ENCODE data around the gene HAO1.

HAO1 gene

GRCh38 chr20:7891705-7892104 is 48.6 kb downstream of the HAO1 start:
- DNase-seq, result no peak
- H3K4me3 ChIP-seq (ENCODE audit: low read depth, low read length), result no peak overlapping the region
- TF ChIP-seq, protein P1, sequence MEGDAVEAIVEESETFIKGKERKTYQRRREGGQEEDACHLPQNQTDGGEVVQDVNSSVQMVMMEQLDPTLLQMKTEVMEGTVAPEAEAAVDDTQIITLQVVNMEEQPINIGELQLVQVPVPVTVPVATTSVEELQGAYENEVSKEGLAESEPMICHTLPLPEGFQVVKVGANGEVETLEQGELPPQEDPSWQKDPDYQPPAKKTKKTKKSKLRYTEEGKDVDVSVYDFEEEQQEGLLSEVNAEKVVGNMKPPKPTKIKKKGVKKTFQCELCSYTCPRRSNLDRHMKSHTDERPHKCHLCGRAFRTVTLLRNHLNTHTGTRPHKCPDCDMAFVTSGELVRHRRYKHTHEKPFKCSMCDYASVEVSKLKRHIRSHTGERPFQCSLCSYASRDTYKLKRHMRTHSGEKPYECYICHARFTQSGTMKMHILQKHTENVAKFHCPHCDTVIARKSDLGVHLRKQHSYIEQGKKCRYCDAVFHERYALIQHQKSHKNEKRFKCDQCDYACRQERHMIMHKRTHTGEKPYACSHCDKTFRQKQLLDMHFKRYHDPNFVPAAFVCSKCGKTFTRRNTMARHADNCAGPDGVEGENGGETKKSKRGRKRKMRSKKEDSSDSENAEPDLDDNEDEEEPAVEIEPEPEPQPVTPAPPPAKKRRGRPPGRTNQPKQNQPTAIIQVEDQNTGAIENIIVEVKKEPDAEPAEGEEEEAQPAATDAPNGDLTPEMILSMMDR (IDR thresholded peaks at IDR 0.05; ENCODE audit: low read depth, low read length), result no peak
- no peak overlapping the region for H3K27ac ChIP-seq
- peaks cover 11% of the 10 kb centered on the region for H3K27me3 ChIP-seq (ENCODE audit: insufficient read depth, low read depth, severe bottlenecking)
- H3K9me3 ChIP-seq (ENCODE audit: severe bottlenecking), result no peaks in the 10 kb centered on the region
- H3K36me3 ChIP-seq, result no peaks in the 10 kb centered on the region

DNA sequence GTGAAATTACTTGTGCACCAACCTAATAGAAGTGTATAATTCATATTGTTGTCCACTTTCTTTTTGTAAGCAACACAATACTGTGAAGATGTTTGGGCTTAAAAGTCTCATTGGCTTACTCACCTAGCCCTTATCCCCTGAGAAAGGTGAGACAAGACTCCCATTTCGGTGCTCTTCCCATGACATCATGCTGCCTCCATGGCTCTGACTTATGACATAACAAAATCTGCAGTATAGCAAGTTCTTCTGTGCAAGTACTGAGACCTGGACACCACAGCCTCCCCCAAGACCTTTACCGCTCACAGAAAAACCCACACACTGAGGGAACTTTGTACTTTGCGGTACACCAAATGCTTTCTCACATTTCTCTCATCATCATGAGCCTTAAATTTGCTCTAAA is 50.5 kb downstream of the HAO1 start:
- H3K9me3 ChIP-seq (ENCODE audit: severe bottlenecking), result no peaks in the 10 kb centered on the region
- no peak overlapping the region for H3K4me3 ChIP-seq (ENCODE audit: low read depth, low read length)
- peaks cover 14% of the 10 kb centered on the region for H3K27me3 ChIP-seq (ENCODE audit: insufficient read depth, low read depth, severe bottlenecking)
- H3K36me3 ChIP-seq, result no peaks in the 10 kb centered on the region
- TF ChIP-seq, protein P1 (IDR thresholded peaks at IDR 0.05; ENCODE audit: low read depth, low read length), result no peak
- no peak for DNase-seq
- H3K27ac ChIP-seq, result no peak overlapping the region

DNA sequence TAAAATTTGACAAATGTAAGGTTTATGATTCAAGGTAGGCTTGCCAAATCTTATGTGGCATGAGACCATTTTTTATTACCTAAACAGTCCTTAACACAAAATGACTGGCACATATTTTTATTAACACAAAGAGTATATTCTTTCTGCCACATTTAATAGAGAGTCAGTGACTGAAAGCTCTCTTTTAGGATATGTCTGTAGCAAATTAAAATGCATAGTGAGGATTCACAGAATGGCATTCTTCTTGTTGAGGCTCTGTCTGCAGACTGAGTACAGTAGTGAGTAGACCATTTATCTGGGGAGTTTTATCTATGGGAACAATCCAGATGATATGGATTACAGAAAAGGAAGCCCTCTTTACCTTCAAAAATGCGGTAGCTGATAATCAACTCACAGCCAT is 56.5 kb downstream of the HAO1 start:
- Histone ChIP-seq H3K27ac (no peak overlapping the region), H3K4me3 (ENCODE audit: low read depth, low read length) (no peak overlapping the region), H3K9me3 (ENCODE audit: severe bottlenecking) (no peaks in the 10 kb centered on the region), H3K27me3 (ENCODE audit: insufficient read depth, low read depth, severe bottlenecking) (peaks cover 22% of the 10 kb centered on the region), H3K36me3 (no peaks in the 10 kb centered on the region)
- no peak for DNase-seq
- TF ChIP-seq, protein P1 (IDR thresholded peaks at IDR 0.05; ENCODE audit: low read depth, low read length), result no peak

DNA sequence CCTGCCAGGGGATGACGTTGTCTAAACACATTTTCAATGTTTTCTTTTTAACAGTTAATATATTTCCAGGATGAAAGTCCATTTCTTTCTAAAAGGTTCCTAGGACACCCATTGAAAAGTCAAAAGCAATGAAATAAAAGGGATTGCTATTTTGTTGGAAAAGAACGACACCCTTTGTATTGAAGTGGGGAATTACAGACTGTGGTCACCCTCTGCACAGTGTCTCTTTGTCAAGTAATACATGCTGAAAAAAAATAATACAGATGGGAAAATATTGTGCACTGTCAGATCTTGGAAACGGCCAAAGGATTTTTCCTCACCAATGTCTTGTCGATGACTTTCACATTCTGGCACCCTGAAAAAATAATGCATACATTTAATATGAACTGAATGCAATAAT is 56.9 kb downstream of the HAO1 start:
- H3K4me3 ChIP-seq (ENCODE audit: low read depth, low read length), result no peak overlapping the region
- H3K9me3 ChIP-seq (ENCODE audit: severe bottlenecking), result no peaks in the 10 kb centered on the region
- H3K27ac ChIP-seq, result no peak overlapping the region
- peaks cover 22% of the 10 kb centered on the region for H3K27me3 ChIP-seq (ENCODE audit: insufficient read depth, low read depth, severe bottlenecking)
- no peaks in the 10 kb centered on the region for H3K36me3 ChIP-seq
- no peak for DNase-seq
- TF ChIP-seq, protein P1 (IDR thresholded peaks at IDR 0.05; ENCODE audit: low read depth, low read length), result no peak

DNA sequence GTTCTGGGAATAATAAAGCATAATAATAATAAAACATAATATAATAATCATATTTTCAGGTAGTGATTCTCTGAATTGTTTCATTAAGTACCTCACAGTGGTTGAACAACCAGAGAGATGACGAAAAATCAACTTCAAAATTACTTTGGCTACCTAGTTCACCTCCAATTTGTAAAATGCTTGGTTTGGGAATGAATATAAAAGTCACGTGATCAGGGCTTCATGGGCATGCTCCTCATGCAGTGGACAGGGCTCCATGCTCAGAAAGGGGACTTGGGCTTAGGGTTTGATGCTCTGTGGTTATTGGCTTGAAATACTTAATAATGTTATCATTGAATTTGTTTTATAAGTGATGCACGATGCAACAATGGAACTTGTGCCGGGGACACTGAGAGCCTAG is 58.2 kb downstream of the HAO1 start:
- no peaks in the 10 kb centered on the region for H3K36me3 ChIP-seq
- no peaks in the 10 kb centered on the region for H3K9me3 ChIP-seq (ENCODE audit: severe bottlenecking)
- no peak overlapping the region for H3K27ac ChIP-seq
- no peak overlapping the region for H3K4me3 ChIP-seq (ENCODE audit: low read depth, low read length)
- no peak for DNase-seq
- TF ChIP-seq, protein P1 (IDR thresholded peaks at IDR 0.05; ENCODE audit: low read depth, low read length), result no peak
- peaks cover 22% of the 10 kb centered on the region for H3K27me3 ChIP-seq (ENCODE audit: insufficient read depth, low read depth, severe bottlenecking)

GRCh38 chr20:7881551-7881950 is 58.7 kb downstream of the HAO1 start:
- H3K36me3 ChIP-seq, result no peaks in the 10 kb centered on the region
- H3K4me3 ChIP-seq (ENCODE audit: low read depth, low read length), result no peak overlapping the region
- H3K9me3 ChIP-seq (ENCODE audit: severe bottlenecking), result no peaks in the 10 kb centered on the region
- TF ChIP-seq, protein P1 (IDR thresholded peaks at IDR 0.05; ENCODE audit: low read depth, low read length), result no peak
- peaks cover 22% of the 10 kb centered on the region for H3K27me3 ChIP-seq (ENCODE audit: insufficient read depth, low read depth, severe bottlenecking)
- no peak overlapping the region for H3K27ac ChIP-seq
- no peak for DNase-seq
